PFSK-1 (cell line): Measurements from ENCODE around the gene ATPAF1.

Experiments
- FOXP2 ChIP-seq: optimal IDR thresholded peaks from 2 replicates; pipeline ENCODE3; 2011; ENCODE audit warnings: borderline replicate concordance, control low read depth, inconsistent platforms; ENCODE audit not compliant: insufficient read depth; ENCODE audit errors: extremely low read length, extremely low read depth
- POLR2AphosphoS5 ChIP-seq: IDR thresholded peaks from 2 replicates; pipeline ENCODE4 v1.6.1; 2012; ENCODE audit warnings: low read depth, mild to moderate bottlenecking, control low read depth, low read length, moderate library complexity
- REST ChIP-seq, 2 experiments: IDR thresholded peaks; 2 replicates each; pipeline versions ENCODE4 v1.6.1 to v1.8.0; 2011 to 2012; ENCODE audit warnings: low read depth in 2 of 2, low read length in 2 of 2, control low read depth in 1 of 2, inconsistent platforms in 1 of 2, mild to moderate bottlenecking in 1 of 2, moderate library complexity in 1 of 2; ENCODE audit not compliant: insufficient read depth in 1 of 2
- SIN3A ChIP-seq: IDR thresholded peaks from 2 replicates; pipeline ENCODE4 v1.6.1; 2012; ENCODE audit warnings: mild to moderate bottlenecking, low read length, moderate library complexity, borderline replicate concordance; ENCODE audit not compliant: insufficient read depth
- TAF1 ChIP-seq: IDR thresholded peaks from 2 replicates; pipeline ENCODE4 v1.6.1; 2012; ENCODE audit warnings: low read length, control low read depth, borderline replicate concordance; ENCODE audit not compliant: insufficient read depth

Gene ATPAF1

GRCh38 chr1:46682064-46682463 is 13.9 kb upstream of the ATPAF1 start:
- TF ChIP-seq POLR2AphosphoS5, result no peak
- no peak for TF ChIP-seq TAF1
- TF ChIP-seq FOXP2, result no peak
- no peak for TF ChIP-seq REST (IDR thresholded peaks at IDR 0.05; ENCODE audit: insufficient read depth in 1 of 2, low read depth in 2 of 2, low read length in 2 of 2)
- no peak for TF ChIP-seq SIN3A

- TF ChIP-seq POLR2AphosphoS5 (no peak), SIN3A (no peak), TAF1 (no peak), FOXP2 (no peak), REST (IDR thresholded peaks at IDR 0.05; ENCODE audit: insufficient read depth in 1 of 2, low read depth in 2 of 2, low read length in 2 of 2) (no peak)
These were observed 13.3 kb upstream of the ATPAF1 start for GRCh38 chr1:46681333-46682034.

GRCh38 chr1:46679789-46680573 is 11.8 kb upstream of the ATPAF1 start:
- TF ChIP-seq SIN3A (no peak), TAF1 (no peak), POLR2AphosphoS5 (no peak), FOXP2 (no peak), REST (IDR thresholded peaks at IDR 0.05; ENCODE audit: insufficient read depth in 1 of 2, low read depth in 2 of 2, low read length in 2 of 2) (no peak)

- TF ChIP-seq TAF1, result no peak
- TF ChIP-seq FOXP2, result no peak
- TF ChIP-seq SIN3A, result no peak
- no peak for TF ChIP-seq REST (IDR thresholded peaks at IDR 0.05; ENCODE audit: insufficient read depth in 1 of 2, low read depth in 2 of 2, low read length in 2 of 2)
- TF ChIP-seq POLR2AphosphoS5, result no peak
These were observed 9.2 kb upstream of the ATPAF1 start for GRCh38 chr1:46677339-46677738.
